DOHH2 (cell line): Measurements from ENCODE around the gene RIN3.

Experiments used
- EZH2phosphoT487 ChIP-seq: fragments of 200-600 bp; sonication (generic); IDR thresholded peaks from 2 replicates; pipeline ENCODE4 v1.6.1; 2017; ENCODE audit warnings: borderline replicate concordance, mild to moderate bottlenecking, antibody characterized with exemption, low read length, moderate library complexity, mixed read lengths
- TF ChIP-seq, protein P1 (sequence below): fragments of 200-600 bp; sonication (generic); IDR thresholded peaks from one replicate; pipeline ENCODE4 v1.5.1; 2014; ENCODE audit warnings: antibody characterized with exemption, mild to moderate bottlenecking, low read depth, low read length; ENCODE audit not compliant: poor library complexity, severe bottlenecking

DNA sequence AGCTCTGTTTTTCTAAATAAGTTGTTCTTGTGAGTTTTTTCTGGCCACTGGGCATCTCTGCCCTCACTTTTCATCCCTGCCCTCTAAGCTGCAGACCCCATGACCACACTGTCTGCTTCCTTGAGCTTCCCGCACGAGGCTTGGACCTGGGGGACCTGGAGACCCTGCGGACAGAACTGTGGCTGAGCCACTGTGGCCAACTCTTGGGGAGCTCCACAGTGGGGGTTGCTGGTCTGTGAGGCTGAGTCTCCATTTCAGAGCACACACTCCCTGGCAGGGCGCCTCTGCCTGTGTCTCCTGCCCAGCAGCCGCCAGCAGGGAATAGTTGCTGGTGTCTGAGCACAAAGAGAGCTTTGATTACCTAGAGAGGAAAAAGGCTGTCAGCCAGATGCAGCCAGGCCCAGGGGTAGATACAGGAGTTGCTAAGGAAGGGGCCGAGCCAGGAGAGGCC, 13.1 kb upstream of the RIN3 start:
- TF ChIP-seq, protein P1, sequence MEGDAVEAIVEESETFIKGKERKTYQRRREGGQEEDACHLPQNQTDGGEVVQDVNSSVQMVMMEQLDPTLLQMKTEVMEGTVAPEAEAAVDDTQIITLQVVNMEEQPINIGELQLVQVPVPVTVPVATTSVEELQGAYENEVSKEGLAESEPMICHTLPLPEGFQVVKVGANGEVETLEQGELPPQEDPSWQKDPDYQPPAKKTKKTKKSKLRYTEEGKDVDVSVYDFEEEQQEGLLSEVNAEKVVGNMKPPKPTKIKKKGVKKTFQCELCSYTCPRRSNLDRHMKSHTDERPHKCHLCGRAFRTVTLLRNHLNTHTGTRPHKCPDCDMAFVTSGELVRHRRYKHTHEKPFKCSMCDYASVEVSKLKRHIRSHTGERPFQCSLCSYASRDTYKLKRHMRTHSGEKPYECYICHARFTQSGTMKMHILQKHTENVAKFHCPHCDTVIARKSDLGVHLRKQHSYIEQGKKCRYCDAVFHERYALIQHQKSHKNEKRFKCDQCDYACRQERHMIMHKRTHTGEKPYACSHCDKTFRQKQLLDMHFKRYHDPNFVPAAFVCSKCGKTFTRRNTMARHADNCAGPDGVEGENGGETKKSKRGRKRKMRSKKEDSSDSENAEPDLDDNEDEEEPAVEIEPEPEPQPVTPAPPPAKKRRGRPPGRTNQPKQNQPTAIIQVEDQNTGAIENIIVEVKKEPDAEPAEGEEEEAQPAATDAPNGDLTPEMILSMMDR: no peak
- no peak for TF ChIP-seq EZH2phosphoT487
